Medulla oblongata (tissue), 1 donor: ENCODE data around the gene DSP.

ENCODE experiments used
- DNase-seq: peaks from one replicate; pipeline ENCODE4 v3.0.0-alpha.2; 2015; ENCODE audit errors: extremely low spot score

Gene DSP

GRCh38 chr6:7537565-7538174 is 3.8 kb upstream of the DSP start:
- DNase-seq: no peak

DNA sequence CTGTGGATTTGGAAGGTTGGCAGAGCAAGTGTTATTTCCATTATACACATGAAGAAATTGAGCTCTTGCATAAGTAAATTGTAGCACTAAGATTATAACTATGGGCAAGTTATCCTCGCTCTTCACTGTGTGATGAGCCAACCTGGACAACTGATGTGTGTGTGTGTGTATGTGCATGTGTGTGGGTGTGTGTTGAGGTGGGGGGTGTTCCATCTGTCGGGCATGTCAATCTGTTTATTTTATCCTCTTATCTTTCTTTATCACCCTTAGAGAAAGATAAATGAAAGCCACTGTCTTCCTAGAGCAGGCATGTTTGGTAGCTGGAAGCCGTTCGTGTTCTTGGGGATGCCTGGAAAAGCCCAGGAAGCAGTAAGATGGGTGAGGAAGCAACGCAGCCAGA is 3.0 kb upstream of the DSP start:
- DNase-seq: no peak

DNA sequence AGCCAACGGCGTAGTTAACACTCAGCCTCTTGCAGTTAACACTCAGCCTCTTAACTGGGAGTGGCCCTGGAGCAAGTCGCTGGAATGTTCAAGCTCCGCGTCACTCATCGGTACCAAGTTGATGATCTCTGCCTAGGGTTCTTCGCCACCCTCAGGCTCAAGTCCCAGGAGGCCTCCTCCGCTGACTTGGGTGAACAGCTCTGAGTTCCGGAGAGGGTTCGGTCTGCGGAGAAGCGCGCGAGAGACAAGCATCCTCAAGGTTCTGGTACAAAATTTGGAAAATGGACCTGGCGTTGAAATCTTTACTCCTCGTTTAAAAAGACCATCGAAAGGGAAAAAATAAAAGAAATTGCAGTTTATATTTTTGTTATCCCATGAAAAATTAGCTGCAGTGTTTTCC is 876 bp upstream of the DSP start:
- no peak for DNase-seq

DNA sequence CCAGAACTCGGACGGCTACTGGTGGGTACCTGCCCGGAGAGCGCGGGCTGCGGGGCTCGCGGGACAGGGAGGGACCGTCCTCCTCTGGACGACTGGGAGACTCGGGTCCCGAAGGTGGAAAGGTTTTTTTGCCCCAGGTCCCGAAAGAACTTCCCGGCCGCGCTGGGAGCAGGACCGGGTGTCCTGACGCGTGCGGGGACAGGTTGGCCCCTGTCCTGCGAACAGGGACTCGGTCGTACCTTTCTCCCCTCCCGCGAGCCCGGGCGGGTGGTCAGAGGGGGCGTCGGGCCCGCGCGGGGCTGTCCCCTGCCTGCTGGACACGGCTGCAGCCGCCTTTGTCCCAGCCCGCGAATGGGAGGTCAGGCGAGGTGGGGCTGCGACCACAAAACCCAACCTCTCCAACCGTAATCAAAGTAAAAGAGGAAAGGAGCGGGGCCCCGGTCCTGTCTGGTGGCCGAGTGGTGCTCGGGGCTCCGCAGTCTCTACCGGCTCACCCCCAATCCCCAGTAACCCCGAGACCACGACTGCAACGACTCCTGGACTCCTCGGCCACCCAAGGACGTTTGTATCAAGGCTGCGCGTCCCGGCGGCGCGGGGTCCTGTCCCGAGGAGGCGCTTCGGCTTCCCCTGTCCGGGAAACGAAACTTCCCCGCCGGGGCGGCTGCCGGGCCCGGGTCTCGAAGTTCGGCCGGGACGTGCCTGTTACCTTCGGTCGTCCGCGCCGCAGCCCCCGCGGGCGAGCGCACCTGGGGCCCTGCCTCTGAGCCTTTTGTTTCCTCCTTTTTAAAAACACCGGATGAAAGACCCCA is 798 bp downstream of the DSP start:
- DNase-seq: no peak

GRCh38 chr6:7542874-7543624 is 1.6 kb downstream of the DSP start:
- DNase-seq: no peak

DNA sequence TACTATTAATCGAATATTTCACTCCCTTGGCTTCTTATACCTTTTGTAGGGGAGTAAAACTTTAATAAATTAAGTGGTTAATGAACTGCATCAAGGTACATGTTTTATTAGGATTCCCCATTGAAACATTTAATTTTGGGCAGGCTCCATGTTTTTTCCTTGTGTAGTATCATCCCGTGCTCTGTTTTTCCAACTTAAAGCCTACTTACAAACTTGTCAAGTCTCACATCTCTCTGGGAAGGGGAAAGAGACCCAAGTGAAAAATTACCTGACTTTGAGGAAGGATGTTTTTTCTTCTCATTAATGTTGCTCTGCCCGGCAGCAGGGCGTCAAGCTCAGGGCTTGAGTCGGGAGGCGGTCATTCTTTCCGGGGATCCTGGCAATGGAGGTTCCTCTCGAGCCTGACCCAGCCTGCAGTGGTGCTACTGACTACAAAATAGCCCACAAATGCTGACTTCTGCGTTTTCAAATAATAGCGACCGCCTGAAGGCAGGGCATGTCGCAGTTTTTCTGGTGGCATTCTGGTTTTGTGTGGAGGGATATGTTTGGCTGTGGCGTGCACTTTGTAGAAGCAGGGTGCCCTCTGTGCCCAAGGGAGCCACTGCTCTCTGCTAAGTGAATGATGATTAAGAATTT is 2.4 kb downstream of the DSP start:
- no peak for DNase-seq

- no peak for DNase-seq
Measured at GRCh38 chr6:7544597-7544996, 3.1 kb downstream of the DSP start.

DNA sequence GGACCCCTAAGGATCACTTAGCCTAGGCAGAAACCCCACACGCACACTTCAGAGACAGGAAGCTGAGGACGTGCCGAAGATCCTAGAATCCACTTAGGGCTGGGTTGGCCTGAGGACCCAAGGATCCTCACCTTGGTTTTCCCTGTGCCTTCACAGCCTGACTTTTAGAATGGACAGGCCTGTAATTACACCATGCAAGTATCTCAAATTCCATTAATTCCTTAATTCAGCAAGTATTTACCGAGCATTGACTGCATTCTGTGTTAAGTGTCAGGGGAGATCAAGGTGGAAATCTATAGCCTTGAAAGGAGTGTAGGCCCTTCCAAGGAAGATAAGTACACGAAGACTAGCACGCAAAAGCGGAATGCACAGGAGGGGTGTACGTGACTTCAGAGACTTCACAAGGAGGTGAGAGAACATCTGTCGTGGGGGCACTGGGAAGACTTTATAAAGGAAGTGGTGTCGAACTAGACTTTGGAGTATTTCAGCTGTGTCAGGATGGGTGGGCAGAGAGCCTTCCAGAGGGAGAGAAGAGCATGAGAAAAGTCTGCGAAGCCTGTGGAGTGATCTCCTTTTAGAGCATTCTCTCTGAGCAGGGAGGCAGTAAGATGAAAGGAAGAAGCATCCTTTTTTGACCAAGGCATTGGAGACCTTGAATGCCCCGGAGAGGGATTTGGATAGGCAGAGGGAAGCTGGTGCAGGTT is 4.0 kb downstream of the DSP start:
- no peak for DNase-seq

DNA sequence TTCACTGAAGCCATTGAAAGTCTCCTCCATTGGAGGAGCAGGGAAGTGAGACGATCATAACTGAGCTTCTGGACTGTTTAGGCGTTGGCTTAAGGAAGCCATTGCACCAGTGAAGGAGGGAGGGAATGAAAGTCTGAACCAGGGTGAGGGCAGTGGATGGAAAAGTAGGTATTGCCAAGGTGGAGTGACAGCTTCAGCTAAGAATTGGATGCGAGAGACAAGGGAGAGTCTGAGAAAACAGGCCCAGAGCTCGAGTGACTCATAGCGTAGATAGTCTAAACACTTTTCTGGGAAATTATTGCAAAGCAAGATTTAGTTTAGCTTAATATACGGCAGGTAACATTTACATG is 4.5 kb downstream of the DSP start:
- no peak for DNase-seq

- DNase-seq: no peak
Measured at GRCh38 chr6:7546383-7546782, 4.9 kb downstream of the DSP start.

DNA sequence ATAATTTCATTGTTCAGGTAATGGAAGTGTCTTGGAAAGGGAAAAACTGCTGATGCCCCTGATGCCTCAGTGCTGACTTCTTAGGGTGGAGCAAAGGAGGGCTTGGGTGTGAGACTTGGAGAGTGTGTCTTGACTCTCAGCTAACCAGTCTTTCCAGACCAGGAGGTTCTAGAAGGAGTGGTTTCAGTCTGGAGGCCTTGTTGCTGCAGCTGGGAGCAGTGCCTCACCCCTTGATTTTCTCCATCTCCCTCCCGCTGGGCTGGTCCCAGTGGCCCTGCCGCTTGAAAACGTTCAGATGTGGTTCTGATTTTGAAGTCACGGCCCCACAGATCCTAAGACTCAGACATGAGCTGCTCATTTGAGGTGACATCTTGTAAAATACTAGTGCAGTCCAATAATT is 5.4 kb downstream of the DSP start:
- DNase-seq: no peak

- no peak for DNase-seq
Measured at GRCh38 chr6:7547315-7547714, 5.8 kb downstream of the DSP start.

- DNase-seq: no peak
Measured at GRCh38 chr6:7550433-7550801, 8.9 kb downstream of the DSP start.

DNA sequence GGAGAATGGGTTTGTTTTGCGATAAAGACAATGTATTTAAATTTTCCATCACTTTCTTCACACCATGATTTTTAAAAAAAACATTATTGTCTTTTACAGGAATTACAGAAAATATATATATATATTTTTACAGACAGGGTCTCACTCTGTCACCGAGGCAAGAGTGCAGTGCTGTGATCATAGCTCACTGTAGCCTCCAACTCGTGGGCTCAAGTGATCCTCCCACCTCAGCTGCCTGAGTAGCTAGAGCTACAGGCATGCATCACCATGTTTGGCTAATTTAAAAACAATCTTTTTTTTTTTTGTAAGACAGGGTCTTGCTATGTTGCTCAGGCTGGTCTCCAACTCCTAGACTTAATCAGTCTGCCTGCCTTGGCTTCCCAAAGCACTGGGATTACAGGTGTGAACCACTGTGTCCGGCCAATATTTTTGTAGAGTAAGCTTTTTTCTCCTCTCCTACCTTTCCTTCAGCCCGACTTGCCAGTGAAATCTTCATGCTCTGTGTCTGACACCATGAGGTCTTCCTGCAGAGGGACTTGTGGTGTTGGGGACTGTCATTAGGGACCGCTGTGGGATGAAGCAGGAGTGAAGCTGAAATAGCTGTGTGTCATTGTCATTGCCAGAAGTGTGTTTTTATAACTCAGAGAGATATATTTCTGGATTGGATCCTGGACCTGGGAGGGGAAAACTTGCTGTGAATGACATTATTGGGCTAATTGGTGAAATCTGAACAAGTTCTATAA is 13.2 kb downstream of the DSP start:
- DNase-seq: no peak

GRCh38 chr6:7555671-7556070 is 14.2 kb downstream of the DSP start:
- DNase-seq: no peak

- DNase-seq: no peak
Measured at GRCh38 chr6:7556394-7557106, 15.1 kb downstream of the DSP start.

DNA sequence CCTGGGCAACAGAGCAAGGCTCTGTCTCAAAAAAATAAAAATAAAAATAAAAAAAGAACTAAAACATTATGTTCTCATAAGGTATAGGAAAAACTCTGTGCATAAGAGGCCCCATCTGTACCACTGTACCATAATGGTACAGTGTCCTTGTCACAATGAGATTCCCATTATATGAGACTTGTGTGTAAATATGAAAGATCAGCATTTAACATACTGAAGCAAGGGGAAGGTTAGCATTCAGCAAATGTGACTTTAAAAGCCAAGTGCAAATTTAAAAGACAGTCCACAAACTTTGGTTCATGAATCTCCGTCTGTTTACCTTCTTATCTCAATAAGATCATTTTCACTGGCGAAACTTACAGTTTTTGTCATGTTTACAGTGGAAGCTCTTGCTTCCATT is 16.2 kb downstream of the DSP start:
- DNase-seq: no peak

GRCh38 chr6:7558781-7559180 is 17.3 kb downstream of the DSP start:
- no peak for DNase-seq

DNA sequence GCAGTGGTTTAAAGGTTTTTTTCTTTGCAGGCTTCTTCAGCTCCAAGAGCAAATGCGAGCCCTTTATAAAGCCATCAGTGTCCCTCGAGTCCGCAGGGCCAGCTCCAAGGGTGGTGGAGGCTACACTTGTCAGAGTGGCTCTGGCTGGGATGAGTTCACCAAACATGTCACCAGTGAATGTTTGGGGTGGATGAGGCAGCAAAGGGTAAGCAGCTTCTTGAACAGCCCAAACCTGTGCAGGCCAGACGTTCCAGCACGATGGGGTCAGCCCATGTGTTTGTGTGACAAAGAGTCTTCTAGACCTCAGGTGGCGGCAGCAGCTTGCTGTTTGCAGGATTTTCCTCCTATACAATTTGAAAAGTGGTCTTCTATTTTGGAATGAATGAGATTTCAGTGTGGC is 17.7 kb downstream of the DSP start:
- DNase-seq: no peak

DNA sequence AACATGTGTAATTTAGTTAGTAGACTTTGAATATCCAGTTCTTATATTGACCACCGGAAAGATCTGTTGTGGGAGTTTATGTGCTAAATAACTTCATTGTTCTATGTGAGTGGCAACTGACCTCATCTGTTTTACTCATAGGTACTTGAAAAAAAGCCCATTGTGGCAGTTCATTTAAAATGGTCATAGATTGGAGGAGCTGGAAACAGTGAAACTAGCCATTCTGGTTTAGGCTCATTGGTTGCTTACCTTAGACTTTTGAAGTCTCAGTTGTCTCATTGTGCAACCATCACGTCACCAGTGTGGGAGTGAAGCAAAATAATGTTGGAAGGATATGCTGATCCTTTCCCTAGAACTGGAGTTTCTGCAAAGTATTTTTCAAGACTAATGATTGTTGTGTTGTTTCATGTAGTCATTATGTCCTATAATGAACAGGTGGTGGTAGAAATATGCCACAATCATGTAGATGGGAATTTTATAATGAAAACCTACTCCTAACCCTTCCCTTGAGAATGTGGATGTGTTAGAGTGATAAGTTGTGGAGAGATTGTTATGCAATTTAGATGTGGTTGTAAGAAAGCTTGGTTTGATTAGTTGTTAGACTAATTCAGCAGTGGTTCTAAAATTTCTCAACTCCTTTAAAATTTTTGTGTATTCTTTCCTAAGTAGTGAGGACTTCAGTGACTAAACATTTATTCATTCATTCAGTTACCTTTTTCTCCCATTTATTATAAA is 18.3 kb downstream of the DSP start:
- no peak for DNase-seq
